Upper lobe of right lung (tissue), 1 donor: Measurements from ENCODE around the gene KCNJ15. TPM values are rescaled to one million over a fixed set of nuclear protein-coding genes. Genes with fewer than 3 reads are reported as not detected.

Experiments used
- ATAC-seq: fragments of 200-7000 bp; cut with Tn5 transposase; one replicate; pipeline ENCODE4 v1.9.1; 2020; ENCODE audit warnings: mild to moderate bottlenecking, moderate library complexity
- DNase-seq: peaks from one replicate; pipeline ENCODE4 v3.0.0-alpha.2; 2020
- H3K27ac ChIP-seq: fragments of 200-600 bp; one replicate; pipeline ENCODE4 v1.8.0; 2022
- H3K27me3 ChIP-seq: fragments of 200-600 bp; one replicate; pipeline ENCODE4 v1.8.0; 2022; ENCODE audit warnings: mild to moderate bottlenecking
- H3K36me3 ChIP-seq: fragments of 200-600 bp; one replicate; pipeline ENCODE4 v1.8.0; 2022
- H3K4me1 ChIP-seq: fragments of 200-600 bp; one replicate; pipeline ENCODE4 v1.8.0; 2022
- H3K4me3 ChIP-seq: fragments of 200-600 bp; one replicate; pipeline ENCODE4 v1.8.0; 2022; ENCODE audit warnings: mild to moderate bottlenecking
- H3K9me3 ChIP-seq: fragments of 200-600 bp; one replicate; pipeline ENCODE4 v1.8.0; 2022
- intact Hi-C: fragments of 100-400 bp; cut with DNase I; formaldehyde crosslinking; loops from one replicate; pipeline ENCODE4 v1.11.0; 2022
- total RNA-seq: library from RNA; stranded (reverse); fragmentation: NEBNext Ultra II Directional; extraction: Animal tissue kit (Norgen Biotek cat#: 25700); gene quantifications from one replicate; pipeline ENCODE4 v1.2.1, GENCODE V29; 2021
- TF ChIP-seq, protein P1 (sequence below): fragments of 200-600 bp; IDR thresholded peaks from one replicate; pipeline ENCODE4 v1.8.0; 2022; ENCODE audit warnings: antibody characterized with exemption
- donor health status: DM: no; HTN: yes; CAD: no; lungs with severe emphysema.

KCNJ15 gene
- total RNA-seq, 1 donor from 2014 or later = 80.1 TPM

DNA sequence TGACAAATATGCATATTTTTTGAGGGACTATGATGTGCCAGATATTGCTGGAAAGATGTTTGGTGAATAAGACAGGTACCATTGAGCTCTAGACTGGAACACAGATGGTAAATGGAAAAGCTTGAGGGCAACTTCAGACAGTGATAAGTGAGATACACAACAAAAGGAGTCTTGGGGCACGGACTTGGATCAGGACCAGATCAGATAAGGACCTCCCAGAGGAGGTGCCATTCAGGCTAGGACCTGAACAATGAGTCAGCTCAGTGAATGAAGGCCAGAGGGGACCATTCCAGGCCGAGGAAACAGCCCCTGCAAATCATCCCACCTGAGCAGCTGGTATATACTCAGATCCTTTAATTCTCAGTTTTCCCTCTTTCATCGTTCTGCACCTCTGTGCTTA, 1.8 kb upstream of the KCNJ15 start:
- peaks cover 6% of the 10 kb centered on the region for H3K4me1 ChIP-seq
- no peaks in the 10 kb centered on the region for H3K27me3 ChIP-seq
- DNase-seq (no peak), ATAC-seq (no peak)
- intact Hi-C loops = no loop called here
- TF ChIP-seq, protein P1, sequence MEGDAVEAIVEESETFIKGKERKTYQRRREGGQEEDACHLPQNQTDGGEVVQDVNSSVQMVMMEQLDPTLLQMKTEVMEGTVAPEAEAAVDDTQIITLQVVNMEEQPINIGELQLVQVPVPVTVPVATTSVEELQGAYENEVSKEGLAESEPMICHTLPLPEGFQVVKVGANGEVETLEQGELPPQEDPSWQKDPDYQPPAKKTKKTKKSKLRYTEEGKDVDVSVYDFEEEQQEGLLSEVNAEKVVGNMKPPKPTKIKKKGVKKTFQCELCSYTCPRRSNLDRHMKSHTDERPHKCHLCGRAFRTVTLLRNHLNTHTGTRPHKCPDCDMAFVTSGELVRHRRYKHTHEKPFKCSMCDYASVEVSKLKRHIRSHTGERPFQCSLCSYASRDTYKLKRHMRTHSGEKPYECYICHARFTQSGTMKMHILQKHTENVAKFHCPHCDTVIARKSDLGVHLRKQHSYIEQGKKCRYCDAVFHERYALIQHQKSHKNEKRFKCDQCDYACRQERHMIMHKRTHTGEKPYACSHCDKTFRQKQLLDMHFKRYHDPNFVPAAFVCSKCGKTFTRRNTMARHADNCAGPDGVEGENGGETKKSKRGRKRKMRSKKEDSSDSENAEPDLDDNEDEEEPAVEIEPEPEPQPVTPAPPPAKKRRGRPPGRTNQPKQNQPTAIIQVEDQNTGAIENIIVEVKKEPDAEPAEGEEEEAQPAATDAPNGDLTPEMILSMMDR = no peak
- no peaks in the 10 kb centered on the region for H3K9me3 ChIP-seq
- H3K27ac ChIP-seq = no peak overlapping the region
- no peaks in the 10 kb centered on the region for H3K36me3 ChIP-seq
- H3K4me3 ChIP-seq = no peak overlapping the region

DNA sequence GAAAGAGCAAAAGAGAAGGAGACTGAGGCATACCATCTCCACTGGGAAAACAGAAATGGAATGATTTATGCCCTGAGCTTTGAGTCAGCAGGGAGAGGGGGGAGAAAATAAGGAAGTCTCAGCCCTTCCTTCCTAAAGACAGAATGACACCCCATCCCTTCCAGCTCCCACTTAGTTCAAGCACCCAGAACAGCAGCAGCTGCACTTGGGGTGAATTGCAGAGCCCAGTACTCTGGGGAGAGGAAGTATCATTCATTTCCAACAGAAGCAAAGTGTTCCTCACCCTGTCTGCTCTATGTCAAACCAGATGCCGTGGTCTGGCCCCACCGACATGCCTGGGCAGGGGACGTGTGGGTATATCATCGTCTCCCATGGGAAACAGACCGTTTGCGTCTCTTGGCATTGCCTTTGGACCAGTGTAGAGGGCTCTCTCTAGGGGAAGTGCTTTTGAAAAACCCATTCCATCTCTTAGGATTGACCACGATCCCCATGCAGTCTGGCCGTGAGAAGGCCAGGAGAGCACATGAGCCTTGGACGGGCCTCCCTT, 1.1 kb upstream of the KCNJ15 start:
- peak overlapping the region; percentile 27 for H3K27ac ChIP-seq
- H3K9me3 ChIP-seq = no peaks in the 10 kb centered on the region
- intact Hi-C loops = no loop called here
- DNase-seq (no peak), ATAC-seq (no peak)
- TF ChIP-seq, protein P1 = no peak
- H3K27me3 ChIP-seq = no peaks in the 10 kb centered on the region
- H3K4me3 ChIP-seq = peak overlapping the region; percentile 47
- no peaks in the 10 kb centered on the region for H3K4me1 ChIP-seq
- H3K36me3 ChIP-seq = no peaks in the 10 kb centered on the region

DNA sequence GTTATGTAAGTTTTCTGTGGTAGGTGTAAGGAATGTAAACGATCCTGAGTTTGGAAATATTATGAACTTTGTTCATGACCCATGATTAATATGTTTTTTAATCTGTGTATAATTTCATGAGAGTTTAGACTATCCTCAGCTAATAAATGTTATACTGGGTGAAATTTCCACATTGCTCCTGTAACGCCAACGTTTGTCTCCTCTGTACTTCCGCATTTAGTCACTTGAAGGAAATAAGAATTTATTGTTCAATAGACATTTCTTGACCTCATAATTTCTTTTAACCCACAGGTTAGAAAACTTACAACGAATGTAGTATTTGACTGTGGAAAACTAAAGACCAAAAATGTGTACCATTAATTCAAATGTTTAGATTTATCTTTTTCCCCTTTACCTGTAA, 876 bp downstream of the KCNJ15 start:
- Histone ChIP-seq H3K4me1 (peaks cover 12% of the 10 kb centered on the region), H3K27ac (peak overlapping the region; percentile 78), H3K27me3 (no peaks in the 10 kb centered on the region), H3K4me3 (peak overlapping the region; percentile 47), H3K36me3 (no peaks in the 10 kb centered on the region), H3K9me3 (no peaks in the 10 kb centered on the region)
- intact Hi-C loops = no loop called here
- DNase-seq (no peak), ATAC-seq (peak; percentile 40)
- TF ChIP-seq, protein P1 = no peak

DNA sequence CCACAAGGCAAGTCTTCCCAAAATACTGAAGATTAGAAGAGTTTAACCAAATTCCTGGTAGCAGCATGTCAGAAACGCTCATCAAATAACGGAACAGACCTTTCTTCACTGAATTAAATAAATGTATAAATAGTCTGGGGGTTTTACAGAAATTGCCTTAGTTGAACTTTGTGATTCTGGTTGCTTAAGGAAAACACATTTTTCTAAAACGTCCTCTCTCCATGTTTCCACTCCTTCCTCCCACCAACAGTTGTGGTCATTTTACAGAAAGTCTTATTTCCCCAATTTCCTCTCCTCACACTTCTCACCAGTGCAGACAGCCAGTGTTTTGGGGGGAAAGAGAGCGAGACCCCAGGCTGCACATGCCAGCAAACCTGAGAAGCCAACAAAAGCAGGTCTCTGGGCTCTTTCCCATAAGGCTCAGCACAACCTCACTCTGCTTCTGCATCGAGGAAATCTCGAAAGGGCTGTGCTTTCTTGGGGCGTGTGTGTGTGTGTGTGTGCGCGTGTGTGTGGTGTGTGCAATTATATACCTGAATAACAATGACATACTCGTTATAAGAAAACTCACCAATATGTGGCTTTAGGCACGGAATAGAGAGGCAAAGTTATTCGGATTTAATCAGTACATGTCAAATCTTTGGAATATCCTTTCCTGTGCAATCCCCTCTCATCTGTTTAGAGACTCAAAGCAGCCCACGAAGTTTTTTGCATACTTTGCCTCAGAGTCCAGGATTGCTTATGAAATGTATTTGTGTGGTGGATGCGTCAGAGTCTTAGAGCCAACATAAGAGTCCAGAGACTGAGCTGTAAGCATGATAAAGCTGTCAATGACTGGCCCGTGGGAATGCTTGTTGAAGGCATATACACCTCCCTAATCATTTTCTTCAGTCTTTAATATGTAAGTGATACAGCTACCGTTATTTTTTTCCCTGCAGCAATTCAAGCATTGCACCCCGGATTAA, 2.0 kb downstream of the KCNJ15 start:
- no peaks in the 10 kb centered on the region for H3K36me3 ChIP-seq
- ATAC-seq = peak; percentile 50
- intact Hi-C loops = no loop called here
- H3K27ac ChIP-seq = peak overlapping the region; percentile 78
- H3K4me1 ChIP-seq = peaks cover 12% of the 10 kb centered on the region
- peak overlapping the region; percentile 47 for H3K4me3 ChIP-seq
- no peaks in the 10 kb centered on the region for H3K27me3 ChIP-seq
- no peak for DNase-seq
- TF ChIP-seq, protein P1 = no peak
- no peaks in the 10 kb centered on the region for H3K9me3 ChIP-seq

DNA sequence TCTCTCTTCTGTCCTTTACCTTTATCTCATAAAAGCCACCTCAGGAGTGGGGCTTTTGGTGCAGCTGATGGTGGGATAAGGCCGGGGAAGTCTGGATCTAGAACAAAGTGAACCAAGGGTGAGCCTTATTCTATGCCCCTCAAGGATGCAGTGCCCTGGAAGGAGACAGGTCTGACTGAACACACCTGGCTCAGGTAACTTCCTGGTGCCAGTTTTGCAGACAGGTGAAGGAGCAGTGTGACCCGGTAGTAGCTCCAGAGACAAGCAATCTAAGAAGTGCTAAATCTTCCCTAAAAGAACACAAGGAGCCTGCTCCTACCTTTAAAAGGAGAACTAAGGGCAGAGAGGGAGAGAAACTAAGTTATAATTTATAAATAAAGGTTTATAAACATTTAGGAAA, 2.9 kb downstream of the KCNJ15 start:
- no peaks in the 10 kb centered on the region for H3K9me3 ChIP-seq
- TF ChIP-seq, protein P1 = no peak
- DNase-seq (no peak), ATAC-seq (peak; percentile 36)
- H3K27me3 ChIP-seq = no peaks in the 10 kb centered on the region
- H3K27ac ChIP-seq = peak overlapping the region; percentile 18
- peak overlapping the region; percentile 47 for H3K4me3 ChIP-seq
- intact Hi-C loops = no loop called here
- no peaks in the 10 kb centered on the region for H3K36me3 ChIP-seq
- peaks cover 12% of the 10 kb centered on the region for H3K4me1 ChIP-seq
